Mesenchymal stem cell (in vitro differentiated cells and primary cell): ENCODE results near the gene ZNF135.

Experiments used
- DNase-seq: peaks from one replicate; pipeline ENCODE4 v3.0.0-alpha.2; 2013
- H2AFZ ChIP-seq: one replicate; pipeline ENCODE4 v1.6.1; 2013; ENCODE audit warnings: low read depth, mild to moderate bottlenecking, control low read depth, inconsistent platforms, low read length, moderate library complexity
- H2AK5ac ChIP-seq: 2 replicates; pipeline ENCODE4 v1.6.1; 2013; ENCODE audit warnings: low read length, moderate library complexity, mild to moderate bottlenecking, inconsistent platforms; ENCODE audit not compliant: severe bottlenecking
- H2BK120ac ChIP-seq: one replicate; pipeline ENCODE4 v1.6.1; 2013; ENCODE audit warnings: low read depth, mild to moderate bottlenecking, inconsistent platforms, low read length, moderate library complexity
- H2BK12ac ChIP-seq, 2 experiments: one replicate each; pipeline ENCODE4 v1.6.1; 2013; ENCODE audit warnings: inconsistent platforms in 2 of 2, low read length in 2 of 2, mild to moderate bottlenecking in 2 of 2, moderate library complexity in 2 of 2, control low read depth in 1 of 2
- H2BK15ac ChIP-seq: one replicate; pipeline ENCODE4 v1.6.1; 2013; ENCODE audit warnings: mild to moderate bottlenecking, low read depth, inconsistent platforms; ENCODE audit not compliant: poor library complexity, severe bottlenecking
- H2BK5ac ChIP-seq: 2 replicates; pipeline ENCODE4 v1.6.1; 2013; ENCODE audit warnings: low read depth, mild to moderate bottlenecking, low read length, control low read depth, inconsistent platforms; ENCODE audit not compliant: poor library complexity, severe bottlenecking
- H3K14ac ChIP-seq, 2 experiments: one replicate each; pipeline ENCODE4 v1.6.1; 2013; ENCODE audit warnings: inconsistent platforms in 2 of 2, low read length in 2 of 2, control low read depth in 1 of 2, mild to moderate bottlenecking in 1 of 2, moderate library complexity in 1 of 2
- H3K18ac ChIP-seq, 2 experiments: one replicate each; pipeline ENCODE4 v1.6.1; 2013; ENCODE audit warnings: inconsistent platforms in 2 of 2, low read length in 2 of 2, control low read depth in 1 of 2, low read depth in 1 of 2, mild to moderate bottlenecking in 1 of 2
- H3K23ac ChIP-seq, 2 experiments: one replicate each; pipeline ENCODE4 v1.6.1; 2013; ENCODE audit warnings: inconsistent platforms in 2 of 2, low read length in 2 of 2, mild to moderate bottlenecking in 2 of 2, moderate library complexity in 2 of 2, control low read depth in 1 of 2
- H3K27ac ChIP-seq: 2 replicates; pipeline ENCODE4 v1.5.1; 2013; ENCODE audit warnings: mild to moderate bottlenecking, moderate library complexity, low read length, control low read depth, inconsistent platforms; ENCODE audit not compliant: poor library complexity, severe bottlenecking
- H3K27me3 ChIP-seq, 2 experiments: 2 replicates each; pipeline versions ENCODE4 v1.6.1 to v1.7.0; 2013; ENCODE audit warnings: low read length in 2 of 2, mild to moderate bottlenecking in 2 of 2, moderate library complexity in 2 of 2, control low read depth in 1 of 2, inconsistent platforms in 1 of 2; ENCODE audit not compliant: control insufficient read depth in 1 of 2, insufficient read depth in 1 of 2
- H3K36me3 ChIP-seq, 2 experiments: 2 replicates each; pipeline versions ENCODE4 v1.6.1 to v1.7.0; 2013; ENCODE audit warnings: low read length in 2 of 2, control low read depth in 1 of 2, inconsistent platforms in 1 of 2, low read depth in 1 of 2, mild to moderate bottlenecking in 1 of 2; ENCODE audit not compliant: insufficient read depth in 2 of 2, control insufficient read depth in 1 of 2
- H3K4ac ChIP-seq, 2 experiments: one replicate each; pipeline ENCODE4 v1.6.1; 2013; ENCODE audit warnings: inconsistent platforms in 2 of 2, low read length in 2 of 2, mild to moderate bottlenecking in 2 of 2, moderate library complexity in 2 of 2, control low read depth in 1 of 2, low read depth in 1 of 2
- H3K4me1 ChIP-seq: 2 replicates; pipeline ENCODE4 v1.6.1; 2013; ENCODE audit warnings: low read depth, low read length, control low read depth; ENCODE audit not compliant: control insufficient read depth, insufficient read depth
- H3K4me2 ChIP-seq: 2 replicates; pipeline ENCODE4 v1.6.1; 2013; ENCODE audit warnings: low read length, mild to moderate bottlenecking, inconsistent platforms; ENCODE audit not compliant: poor library complexity, severe bottlenecking
- H3K4me3 ChIP-seq, 2 experiments: 2 replicates each; pipeline versions ENCODE4 v1.5.1 to v1.7.0; 2013; ENCODE audit warnings: low read length in 2 of 2, mild to moderate bottlenecking in 2 of 2, control low read depth in 1 of 2, low read depth in 1 of 2; ENCODE audit not compliant: insufficient read depth in 1 of 2
- H3K79me1 ChIP-seq: replicated peaks from 2 replicates; pipeline ENCODE4 v1.6.1; 2013; ENCODE audit warnings: mild to moderate bottlenecking, control low read depth, low read length, inconsistent platforms; ENCODE audit not compliant: poor library complexity, severe bottlenecking
- H3K9ac ChIP-seq: 2 replicates; pipeline ENCODE4 v1.7.0; 2013; ENCODE audit warnings: mild to moderate bottlenecking, low read length, moderate library complexity
- H3K9me3 ChIP-seq: 2 replicates; pipeline ENCODE4 v1.7.0; 2013; ENCODE audit warnings: mild to moderate bottlenecking, low read length; ENCODE audit not compliant: control insufficient read depth
- H4K8ac ChIP-seq: one replicate; pipeline ENCODE4 v1.6.1; 2013; ENCODE audit warnings: inconsistent platforms, mild to moderate bottlenecking, low read length, moderate library complexity
- H4K91ac ChIP-seq: one replicate; pipeline ENCODE4 v1.6.1; 2013; ENCODE audit warnings: mild to moderate bottlenecking, low read length, inconsistent platforms
- WGBS: methylation state at CpG from one replicate; pipeline ENCODE4 v1.1.7; 2013; ENCODE audit warnings: mixed read lengths; 5-methylcytosine and 5-hydroxymethylcytosine counted together

The ZNF135 gene

GRCh38 chr19:58037927-58038687 lies 21.0 kb upstream of the ZNF135 start:
- no peak overlapping the region for H4K91ac ChIP-seq
- H2BK15ac ChIP-seq: no peak overlapping the region
- H3K4me2 ChIP-seq: no peak overlapping the region
- H2AFZ ChIP-seq: no peak overlapping the region
- no peak for DNase-seq
- no peak overlapping the region for H2BK5ac ChIP-seq
- H3K9ac ChIP-seq: no peak overlapping the region
- H3K23ac ChIP-seq: no peak overlapping the region
- H4K8ac ChIP-seq: no peak overlapping the region
- no peak overlapping the region for H2BK120ac ChIP-seq
- no peak overlapping the region for H3K18ac ChIP-seq
- 71% methylated on average over 31 of the region's 44 CpGs for WGBS
- no peak overlapping the region for H3K27ac ChIP-seq
- peaks cover 0 to 3% of the 10 kb centered on the region in 2 experiments for H3K27me3 ChIP-seq
- H3K4ac ChIP-seq: no peak overlapping the region
- H3K4me3 ChIP-seq: no peak overlapping the region
- peaks cover 2% of the 10 kb centered on the region for H3K4me1 ChIP-seq
- peaks cover 15% of the 10 kb centered on the region for H3K9me3 ChIP-seq
- H3K36me3 ChIP-seq: no peaks in the 10 kb centered on the region
- H2AK5ac ChIP-seq: no peak overlapping the region
- no peak overlapping the region for H3K14ac ChIP-seq
- no peaks in the 10 kb centered on the region for H3K79me1 ChIP-seq
- no peak overlapping the region for H2BK12ac ChIP-seq

GRCh38 chr19:58038688-58039204 lies 20.3 kb upstream of the ZNF135 start:
- H3K4me2 ChIP-seq: no peak overlapping the region
- no peak overlapping the region for H2BK12ac ChIP-seq
- no peak overlapping the region for H3K18ac ChIP-seq
- H2BK15ac ChIP-seq: no peak overlapping the region
- H3K27me3 ChIP-seq: peaks cover 0 to 3% of the 10 kb centered on the region in 2 experiments
- H2BK120ac ChIP-seq: no peak overlapping the region
- no peak overlapping the region for H3K23ac ChIP-seq
- DNase-seq: no peak
- no peak overlapping the region for H2AK5ac ChIP-seq
- 48% methylated on average over 8 of the region's 8 CpGs for WGBS
- no peak overlapping the region for H2AFZ ChIP-seq
- no peaks in the 10 kb centered on the region for H3K36me3 ChIP-seq
- no peaks in the 10 kb centered on the region for H3K79me1 ChIP-seq
- no peak overlapping the region for H3K4ac ChIP-seq
- no peak overlapping the region for H2BK5ac ChIP-seq
- no peak overlapping the region for H3K14ac ChIP-seq
- no peak overlapping the region for H3K4me3 ChIP-seq
- H3K4me1 ChIP-seq: peaks cover under 1% of the 10 kb centered on the region
- H3K27ac ChIP-seq: no peak overlapping the region
- no peak overlapping the region for H4K91ac ChIP-seq
- peaks cover 18% of the 10 kb centered on the region for H3K9me3 ChIP-seq
- no peak overlapping the region for H3K9ac ChIP-seq
- H4K8ac ChIP-seq: no peak overlapping the region

- no peak overlapping the region for H2AK5ac ChIP-seq
- H3K23ac ChIP-seq: no peak overlapping the region
- H3K27ac ChIP-seq: no peak overlapping the region
- no peaks in the 10 kb centered on the region for H3K36me3 ChIP-seq
- H3K14ac ChIP-seq: no peak overlapping the region
- no peak overlapping the region for H2AFZ ChIP-seq
- H2BK5ac ChIP-seq: no peak overlapping the region
- no peak overlapping the region for H2BK15ac ChIP-seq
- H4K8ac ChIP-seq: no peak overlapping the region
- H3K27me3 ChIP-seq: no peaks in the 10 kb centered on the region
- H3K9me3 ChIP-seq: peaks cover 32% of the 10 kb centered on the region
- no peak overlapping the region for H2BK120ac ChIP-seq
- H2BK12ac ChIP-seq: no peak overlapping the region
- H3K4me3 ChIP-seq: no peak overlapping the region
- no peaks in the 10 kb centered on the region for H3K4me1 ChIP-seq
- H4K91ac ChIP-seq: no peak overlapping the region
- no peak overlapping the region for H3K4me2 ChIP-seq
- 85% methylated on average over 21 of the region's 21 CpGs for WGBS
- no peak overlapping the region for H3K4ac ChIP-seq
- no peak overlapping the region for H3K9ac ChIP-seq
- H3K79me1 ChIP-seq: no peaks in the 10 kb centered on the region
- DNase-seq: no peak
- H3K18ac ChIP-seq: no peak overlapping the region
Observed at GRCh38 chr19:58040751-58041525, 18.1 kb upstream of the ZNF135 start.
